ENCODE data around the gene SLC39A11.

GRCh38 chr17:73052923-73053322, 39.6 kb downstream of the SLC39A11 start:
- TF ChIP-seq CTCF (IDR thresholded peaks at IDR 0.05) (no peak), POLR2A (IDR thresholded peaks at IDR 0.05) (no peak), POLR2AphosphoS5 (IDR thresholded peaks at IDR 0.05) (no peak)

All from upper lobe of left lung (tissue), 4 donors.